ENCODE data around the gene TMED5.
"Not testable (repeated sequence)": the region's sequence is repeated elsewhere in the genome, so short reads cannot be mapped to it uniquely, and the experiment has no call there.

DNA sequence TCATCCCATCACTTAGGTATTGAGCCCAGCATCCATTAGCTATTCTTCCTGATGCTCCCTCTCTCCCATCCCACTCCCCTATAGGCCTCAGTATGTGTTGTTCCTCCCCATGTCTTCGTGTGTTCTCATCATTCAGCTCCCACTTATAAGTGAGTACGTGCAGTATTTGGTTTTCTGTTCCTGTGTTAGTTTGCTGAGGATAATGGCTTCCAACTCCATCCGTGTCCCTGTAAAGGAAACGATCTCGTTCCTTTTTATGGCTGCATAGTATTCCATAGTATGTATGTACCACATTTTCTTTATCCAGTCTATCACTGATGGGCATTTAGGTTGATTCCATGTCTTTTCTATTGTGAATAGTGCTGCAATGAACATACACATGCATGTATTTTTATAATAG lies 40.5 kb upstream of the TMED5 start:
- TF ChIP-seq CTCF (IDR thresholded peaks at IDR 0.05 in 2 of 3, conservative IDR thresholded peaks at IDR 0.05 in 1 of 3; ENCODE audit: borderline replicate concordance in 1 of 3, insufficient read depth in 1 of 3, low read depth in 2 of 3, low read length in 2 of 3); POLR2A (IDR thresholded peaks at IDR 0.05; ENCODE audit: borderline replicate concordance, extremely low read depth, insufficient read depth, insufficient read length); SRF (IDR thresholded peaks at IDR 0.05; ENCODE audit: low read depth); REST (IDR thresholded peaks at IDR 0.05; ENCODE audit: low read depth); RAD21 (IDR thresholded peaks at IDR 0.05; ENCODE audit: low read depth); CEBPB (IDR thresholded peaks at IDR 0.05; ENCODE audit: low read depth); EZH2 (IDR thresholded peaks at IDR 0.05); JUND (IDR thresholded peaks at IDR 0.05); POLR2AphosphoS5 (IDR thresholded peaks at IDR 0.05; ENCODE audit: low read depth, low read length); ATF3 (IDR thresholded peaks at IDR 0.05); ZFX (IDR thresholded peaks at IDR 0.05); SIN3A (IDR thresholded peaks at IDR 0.05; ENCODE audit: low read depth): not testable (repeated sequence)
- TF ChIP-seq, protein P1, sequence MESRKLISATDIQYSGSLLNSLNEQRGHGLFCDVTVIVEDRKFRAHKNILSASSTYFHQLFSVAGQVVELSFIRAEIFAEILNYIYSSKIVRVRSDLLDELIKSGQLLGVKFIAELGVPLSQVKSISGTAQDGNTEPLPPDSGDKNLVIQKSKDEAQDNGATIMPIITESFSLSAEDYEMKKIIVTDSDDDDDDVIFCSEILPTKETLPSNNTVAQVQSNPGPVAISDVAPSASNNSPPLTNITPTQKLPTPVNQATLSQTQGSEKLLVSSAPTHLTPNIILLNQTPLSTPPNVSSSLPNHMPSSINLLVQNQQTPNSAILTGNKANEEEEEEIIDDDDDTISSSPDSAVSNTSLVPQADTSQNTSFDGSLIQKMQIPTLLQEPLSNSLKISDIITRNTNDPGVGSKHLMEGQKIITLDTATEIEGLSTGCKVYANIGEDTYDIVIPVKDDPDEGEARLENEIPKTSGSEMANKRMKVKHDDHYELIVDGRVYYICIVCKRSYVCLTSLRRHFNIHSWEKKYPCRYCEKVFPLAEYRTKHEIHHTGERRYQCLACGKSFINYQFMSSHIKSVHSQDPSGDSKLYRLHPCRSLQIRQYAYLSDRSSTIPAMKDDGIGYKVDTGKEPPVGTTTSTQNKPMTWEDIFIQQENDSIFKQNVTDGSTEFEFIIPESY (IDR thresholded peaks at IDR 0.05; ENCODE audit: extremely low read depth, insufficient replicate concordance, low read length), result not testable (repeated sequence)

All from HCT116 (cell line).